PC-3 (cell line): Measurements from ENCODE around the gene SDK1. TPM values are rescaled to one million over a fixed set of nuclear protein-coding genes. Genes with fewer than 3 reads are reported as not detected.

ENCODE experiments used
- ATAC-seq: fragments of 200-7000 bp; cut with Tn5 transposase; 2 replicates; pipeline ENCODE4 v1.9.1; 2020; ENCODE audit warnings: mild to moderate bottlenecking, moderate library complexity
- BruUV-seq: library from RNA; stranded (reverse); fragments of 400-500 nt; replicated peaks from 2 replicates; lab custom pipeline; 2021; lab: Mats Ljungman, UMichigan
- CTCF ChIA-PET: fragments of 300-600 bp; sonication (Branson Sonifier 250); formaldehyde crosslinking; loops from one replicate; lab custom pipeline; 2022; ENCODE audit warnings: antibody characterized with exemption; lab: Charles Lee
- POLR2A ChIA-PET: fragments of 300-600 bp; sonication (Branson Sonifier 250); formaldehyde crosslinking; loops from one replicate; lab custom pipeline; 2022; ENCODE audit warnings: antibody characterized with exemption; ENCODE audit not compliant: unreplicated experiment; lab: Charles Lee
- DNase-seq: peaks from one replicate; pipeline ENCODE4 v3.0.0-alpha.2; 2015
- H2AFZ ChIP-seq: fragments of 300-600 bp; sonication (generic); 2 replicates; pipeline ENCODE4 v1.6.0; 2016; ENCODE audit warnings: antibody characterized with exemption, low read length
- H3F3A ChIP-seq: fragments of 300-600 bp; sonication (generic); one replicate; pipeline ENCODE4 v1.6.0; 2017; ENCODE audit warnings: antibody characterized with exemption, low read length, control low read depth, mild to moderate bottlenecking; ENCODE audit not compliant: unreplicated experiment
- H3K27ac ChIP-seq: fragments of 300-600 bp; sonication (generic); 2 replicates; pipeline ENCODE4 v1.5.1; 2016; ENCODE audit warnings: mild to moderate bottlenecking, low read length
- H3K27me3 ChIP-seq: fragments of 300-600 bp; sonication (generic); 2 replicates; pipeline ENCODE4 v1.6.1; 2016; ENCODE audit warnings: low read length, mixed read lengths
- H3K36me3 ChIP-seq: fragments of 300-600 bp; sonication (generic); 2 replicates; pipeline ENCODE4 v1.6.1; 2016; ENCODE audit warnings: low read depth, mixed run types, low read length, mixed read lengths
- H3K4me1 ChIP-seq: fragments of 300-600 bp; sonication (generic); 2 replicates; pipeline ENCODE4 v1.5.1; 2016; ENCODE audit warnings: low read length; ENCODE audit not compliant: insufficient read depth
- H3K4me2 ChIP-seq: fragments of 300-600 bp; sonication (generic); 2 replicates; pipeline ENCODE4 v1.6.0; 2016; ENCODE audit warnings: low read length
- H3K4me3 ChIP-seq: fragments of 300-600 bp; sonication (generic); 2 replicates; pipeline ENCODE4 v1.5.1; 2016; ENCODE audit warnings: mild to moderate bottlenecking, low read length, mixed read lengths
- H3K79me2 ChIP-seq: fragments of 300-600 bp; sonication (generic); 2 replicates; pipeline ENCODE4 v1.6.1; 2017; ENCODE audit warnings: low read length, mixed read lengths
- H3K9ac ChIP-seq: fragments of 300-600 bp; sonication (generic); 2 replicates; pipeline ENCODE4 v1.6.0; 2016; ENCODE audit warnings: mild to moderate bottlenecking, low read length
- H3K9me2 ChIP-seq: fragments of 300-600 bp; sonication (generic); replicated peaks from 2 replicates; pipeline ENCODE4 v1.6.1; 2016; ENCODE audit warnings: mixed run types, low read length, mixed read lengths
- H3K9me3 ChIP-seq: fragments of 300-600 bp; sonication (generic); 2 replicates; pipeline ENCODE4 v1.6.1; 2016; ENCODE audit warnings: low read length, mixed read lengths
- H4K20me1 ChIP-seq: fragments of 300-600 bp; sonication (generic); 2 replicates; pipeline ENCODE4 v1.6.1; 2016; ENCODE audit warnings: low read length, mixed read lengths
- EZH2 ChIP-seq: fragments of 300-600 bp; sonication (generic); IDR thresholded peaks from one replicate; pipeline ENCODE4 v1.6.1; 2017; ENCODE audit warnings: antibody characterized with exemption, mild to moderate bottlenecking, low read length; ENCODE audit not compliant: unreplicated experiment
- EZH2phosphoT487 ChIP-seq: fragments of 300-600 bp; sonication (generic); IDR thresholded peaks from 2 replicates; pipeline ENCODE4 v1.6.1; 2018; ENCODE audit warnings: mild to moderate bottlenecking, antibody characterized with exemption, low read length, borderline replicate concordance
- intact Hi-C: fragments of 100-400 bp; cut with micrococcal nuclease; formaldehyde crosslinking; loops from 2 replicates; pipeline ENCODE4 v1.9.0; 2023
- total RNA-seq: library from RNA; depleted of rRNA; stranded (reverse); fragments of >200 nt; gene quantifications from 2 replicates; pipeline ENCODE4 v1.2.3, GENCODE V29; 2014
- TF ChIP-seq, protein P1 (sequence below): fragments of 300-600 bp; sonication (generic); conservative IDR thresholded peaks from 2 replicates; pipeline ENCODE4 v1.5.1; 2017; ENCODE audit warnings: antibody characterized with exemption, low read depth, mild to moderate bottlenecking, low read length

Gene SDK1
- total RNA-seq, 1 experiment from 2014 or later = 2.8 TPM

DNA sequence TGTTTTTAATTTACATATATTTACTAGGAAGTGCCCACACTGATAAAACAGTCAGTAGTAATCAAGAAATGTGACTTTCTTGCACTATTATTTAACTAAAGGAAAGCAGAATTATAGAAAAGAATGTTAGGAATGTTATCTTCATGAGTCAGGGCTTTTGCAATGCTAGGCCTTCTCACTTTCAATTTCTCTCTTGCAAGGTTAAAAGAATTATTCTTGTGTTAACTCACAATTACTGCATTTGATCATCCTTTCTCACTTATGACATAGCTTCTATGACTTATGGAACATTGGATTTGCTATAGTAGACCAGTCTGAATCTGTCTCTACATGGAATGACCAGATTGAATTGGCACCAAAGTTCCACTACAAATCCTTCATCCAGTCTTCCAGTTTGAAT, 192.4 kb downstream of the SDK1 start:
- H3K4me2 ChIP-seq = peak overlapping the region; percentile 36; the same call in 1 of the 2 replicates
- H3K9ac ChIP-seq = no peak overlapping the region
- peaks cover 7% of the 10 kb centered on the region for H3K4me1 ChIP-seq
- no peaks in the 10 kb centered on the region for H3K27me3 ChIP-seq
- no peaks in the 10 kb centered on the region for H3K9me3 ChIP-seq
- H3F3A ChIP-seq = no peaks in the 10 kb centered on the region
- no peak overlapping the region for H3K4me3 ChIP-seq
- H2AFZ ChIP-seq = no peak overlapping the region
- no peaks in the 10 kb centered on the region for H3K79me2 ChIP-seq
- no TSS peak for BruUV-seq
- POLR2A ChIA-PET = no interaction called here
- no peaks in the 10 kb centered on the region for H4K20me1 ChIP-seq
- no peaks in the 10 kb centered on the region for H3K9me2 ChIP-seq
- DNase-seq = peak; percentile 48
- intact Hi-C loops = no loop called here
- ATAC-seq = peak; percentile 61
- no peaks in the 10 kb centered on the region for H3K36me3 ChIP-seq
- TF ChIP-seq EZH2phosphoT487 (no peak), EZH2 (no peak)
- TF ChIP-seq, protein P1, sequence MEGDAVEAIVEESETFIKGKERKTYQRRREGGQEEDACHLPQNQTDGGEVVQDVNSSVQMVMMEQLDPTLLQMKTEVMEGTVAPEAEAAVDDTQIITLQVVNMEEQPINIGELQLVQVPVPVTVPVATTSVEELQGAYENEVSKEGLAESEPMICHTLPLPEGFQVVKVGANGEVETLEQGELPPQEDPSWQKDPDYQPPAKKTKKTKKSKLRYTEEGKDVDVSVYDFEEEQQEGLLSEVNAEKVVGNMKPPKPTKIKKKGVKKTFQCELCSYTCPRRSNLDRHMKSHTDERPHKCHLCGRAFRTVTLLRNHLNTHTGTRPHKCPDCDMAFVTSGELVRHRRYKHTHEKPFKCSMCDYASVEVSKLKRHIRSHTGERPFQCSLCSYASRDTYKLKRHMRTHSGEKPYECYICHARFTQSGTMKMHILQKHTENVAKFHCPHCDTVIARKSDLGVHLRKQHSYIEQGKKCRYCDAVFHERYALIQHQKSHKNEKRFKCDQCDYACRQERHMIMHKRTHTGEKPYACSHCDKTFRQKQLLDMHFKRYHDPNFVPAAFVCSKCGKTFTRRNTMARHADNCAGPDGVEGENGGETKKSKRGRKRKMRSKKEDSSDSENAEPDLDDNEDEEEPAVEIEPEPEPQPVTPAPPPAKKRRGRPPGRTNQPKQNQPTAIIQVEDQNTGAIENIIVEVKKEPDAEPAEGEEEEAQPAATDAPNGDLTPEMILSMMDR = no peak
- CTCF ChIA-PET = interaction anchor here (0.6 kb wide), 1 partner anchor 8 kb away, joined by 3 read pairs; no protein-coding TSS in a partner anchor
- no peak overlapping the region for H3K27ac ChIP-seq

DNA sequence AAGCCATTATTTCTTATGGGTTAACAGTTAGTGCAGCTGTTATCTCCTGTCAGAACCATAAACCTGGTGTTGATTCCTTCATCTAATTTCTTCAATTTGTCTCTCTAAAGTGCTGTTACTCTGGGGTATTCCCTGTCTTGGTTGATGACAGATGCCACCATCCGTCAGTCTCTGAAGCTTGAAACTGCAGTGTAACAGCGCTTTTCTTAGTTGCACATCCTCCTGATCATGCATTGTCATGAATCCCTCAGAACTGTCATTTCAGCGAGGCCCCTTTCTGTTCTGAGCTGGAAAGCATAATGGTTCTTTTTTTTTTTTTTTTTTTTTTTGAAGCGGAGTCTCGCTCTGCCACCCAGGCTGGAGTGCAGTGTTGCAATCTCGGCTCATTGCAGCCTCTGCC, 193.9 kb downstream of the SDK1 start:
- CTCF ChIA-PET = no interaction called here
- TF ChIP-seq EZH2 (no peak), EZH2phosphoT487 (no peak)
- TF ChIP-seq, protein P1 = no peak
- DNase-seq = no peak
- H3K27me3 ChIP-seq = no peaks in the 10 kb centered on the region
- no peaks in the 10 kb centered on the region for H3K36me3 ChIP-seq
- H4K20me1 ChIP-seq = no peaks in the 10 kb centered on the region
- H3K27ac ChIP-seq = no peak overlapping the region
- ATAC-seq = no peak
- H3K9ac ChIP-seq = no peak overlapping the region
- H3K4me1 ChIP-seq = peaks cover 7% of the 10 kb centered on the region
- no peaks in the 10 kb centered on the region for H3K79me2 ChIP-seq
- no peak overlapping the region for H2AFZ ChIP-seq
- intact Hi-C loops = no loop called here
- no TSS peak for BruUV-seq
- H3K9me3 ChIP-seq = no peaks in the 10 kb centered on the region
- H3K9me2 ChIP-seq = no peaks in the 10 kb centered on the region
- POLR2A ChIA-PET = no interaction called here
- no peak overlapping the region for H3K4me2 ChIP-seq
- no peak overlapping the region for H3K4me3 ChIP-seq
- H3F3A ChIP-seq = no peaks in the 10 kb centered on the region

DNA sequence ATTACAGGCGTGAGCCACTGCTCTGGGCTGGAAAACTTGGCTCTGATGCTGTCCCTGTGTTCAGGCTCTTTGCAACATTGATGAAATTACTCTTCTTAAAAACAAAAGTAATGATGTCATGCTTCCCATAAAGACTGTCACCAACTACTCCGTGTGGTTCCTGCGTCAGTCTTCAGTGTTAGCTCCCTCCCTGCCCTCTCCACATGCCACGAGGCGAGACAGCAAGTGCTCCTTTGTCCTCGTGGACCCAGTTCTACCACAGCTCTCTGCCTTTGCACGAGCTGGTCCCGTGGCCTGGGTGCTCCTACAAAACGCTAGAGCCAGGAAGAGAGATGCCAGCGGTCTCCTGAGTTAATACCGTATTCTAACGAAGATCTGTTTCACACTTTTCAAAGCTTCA, 194.5 kb downstream of the SDK1 start:
- no peak overlapping the region for H3K27ac ChIP-seq
- H2AFZ ChIP-seq = no peak overlapping the region
- POLR2A ChIA-PET = no interaction called here

More for the DNA sequence above, 194.5 kb downstream of the SDK1 start:
- Histone ChIP-seq H3F3A (no peaks in the 10 kb centered on the region), H3K79me2 (no peaks in the 10 kb centered on the region), H3K9me2 (no peaks in the 10 kb centered on the region), H3K9ac (no peak overlapping the region), H3K9me3 (no peaks in the 10 kb centered on the region; the same call in 1 of the 2 replicates), H3K36me3 (no peaks in the 10 kb centered on the region), H3K4me2 (no peak overlapping the region), H3K4me3 (no peak overlapping the region), H4K20me1 (no peaks in the 10 kb centered on the region), H3K27me3 (no peaks in the 10 kb centered on the region), H3K4me1 (peaks cover 7% of the 10 kb centered on the region)
- intact Hi-C loops = no loop called here
- ATAC-seq = no peak
- DNase-seq = no peak
- BruUV-seq = no TSS peak
- CTCF ChIA-PET = no interaction called here
- no peak for TF ChIP-seq EZH2
- TF ChIP-seq EZH2phosphoT487 = no peak
- TF ChIP-seq, protein P1 = no peak
